ENCODE data around the gene LDLRAD4.

DNA sequence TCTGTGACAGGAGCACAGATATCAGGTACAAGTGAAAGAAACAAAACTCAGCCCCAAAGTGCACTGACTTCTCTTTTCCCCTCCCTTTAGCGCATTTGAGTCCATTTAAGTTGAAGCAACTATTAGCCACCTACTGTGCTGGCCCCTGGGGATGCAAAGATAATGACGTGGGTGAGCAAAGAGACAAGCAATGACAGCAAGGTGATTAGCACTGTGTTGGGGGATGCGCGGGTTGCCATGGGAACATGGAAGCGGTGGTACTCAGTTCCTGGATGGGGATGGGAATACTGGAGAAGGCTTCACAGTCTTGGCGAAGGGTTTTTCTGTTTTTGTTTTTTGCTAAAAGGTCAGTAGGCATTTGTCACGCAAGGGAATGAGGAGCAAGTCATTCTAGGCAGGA lies 205.8 kb downstream of the LDLRAD4 start:
- TF ChIP-seq CTCF (IDR thresholded peaks at IDR 0.05) (no peak), EZH2 (IDR thresholded peaks at IDR 0.05; ENCODE audit: borderline replicate concordance, insufficient read depth, low read depth, low read length, poor library complexity, severe bottlenecking) (no peak)
